Bone marrow (tissue), 2 donors: ENCODE data around the gene HRC.
A peak's percentile ranks its signal among the peaks of the same experiment; 100 is the strongest.

Source experiments
- DNase-seq, 2 donors: peaks; one replicate each; lab custom pipeline; 2025; lab: John Stamatoyannopoulos, UW

Gene HRC

GRCh38 chr19:49114630-49115363, 40.4 kb downstream of the HRC start:
- no peak for DNase-seq

- peak; percentile 28 to 38 for DNase-seq
Measured at GRCh38 chr19:49113762-49114629, 41.2 kb downstream of the HRC start, which contains the start of gene LIN7B. LIN7B (plus strand) TSS chr19:49114370; CDS start chr19:49114405, 35 bp downstream.

- DNase-seq, result no peak
Measured at GRCh38 chr19:49111218-49111998, 43.8 kb downstream of the HRC start.

GRCh38 chr19:49110567-49110966, 44.6 kb downstream of the HRC start:
- DNase-seq, result no peak

GRCh38 chr19:49109569-49110233, 45.5 kb downstream of the HRC start:
- DNase-seq, result no peak

GRCh38 chr19:49109051-49109450, 46.1 kb downstream of the HRC start:
- no peak for DNase-seq

GRCh38 chr19:49107625-49108459, 47.4 kb downstream of the HRC start:
- no peak for DNase-seq

- peak; percentile 11 to 19 for DNase-seq
Measured at GRCh38 chr19:49106648-49107135, 48.5 kb downstream of the HRC start.

- DNase-seq, result no peak
Measured at GRCh38 chr19:49104229-49104864, 50.8 kb downstream of the HRC start.

- DNase-seq, result no peak
Measured at GRCh38 chr19:49103331-49104085, 51.7 kb downstream of the HRC start.

- no peak for DNase-seq
Measured at GRCh38 chr19:49102303-49102702, 52.9 kb downstream of the HRC start.
